ENCODE data around the gene PSMB3. TPM values are rescaled to one million over a fixed set of nuclear protein-coding genes. Genes with fewer than 3 reads are reported as not detected.

PSMB3 gene
- total and polyA plus RNA-seq, 9 of the 15 experiments (the other 6 are each of a cell fraction or from before 2014, with no cell fraction given), result 460 to 2,775 (median 574) TPM

DNA sequence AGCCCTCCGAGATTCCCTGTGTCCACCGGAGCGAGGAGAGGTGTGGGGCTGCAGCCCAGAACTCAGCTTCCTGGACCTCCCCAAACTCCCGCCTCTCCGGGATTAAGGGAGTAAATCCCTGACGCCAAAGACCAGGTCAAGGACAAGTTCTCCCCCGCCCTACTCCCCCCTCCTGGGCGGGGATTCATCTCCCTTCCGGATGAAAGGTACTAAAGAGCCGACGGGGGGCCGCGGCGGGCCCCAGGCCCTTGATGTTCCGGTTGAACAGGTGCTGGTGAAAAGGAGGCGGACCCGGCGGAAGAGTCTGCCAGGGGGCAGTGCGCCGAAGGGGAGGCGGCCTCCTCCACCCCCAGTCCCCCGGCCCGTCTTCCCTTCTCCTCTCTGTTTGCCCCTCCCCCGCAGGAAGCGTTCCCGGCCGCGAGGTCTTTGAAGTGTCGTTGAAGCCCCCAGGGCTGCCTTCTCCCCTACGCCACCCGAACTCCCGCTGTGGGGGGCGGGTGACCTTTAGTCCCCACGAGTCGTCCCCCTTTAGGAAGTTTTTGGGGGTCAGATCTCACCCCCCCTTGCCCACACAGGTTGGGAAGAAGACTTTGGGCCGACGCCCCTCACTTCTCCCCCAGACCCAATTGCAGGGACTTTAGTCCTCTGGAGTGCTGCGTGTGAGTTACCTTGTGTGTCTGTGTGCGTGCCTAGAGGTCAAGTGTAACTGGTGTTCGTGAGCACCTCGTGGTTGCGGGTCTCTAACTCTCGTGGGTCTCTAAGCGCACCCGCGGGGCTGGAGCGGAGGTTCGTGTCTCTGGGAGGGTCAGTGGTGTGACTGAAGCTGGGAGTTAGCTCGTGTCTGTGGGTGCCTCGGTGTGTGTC, 48.6 kb upstream of the PSMB3 start (continued):
- TF ChIP-seq, protein P1, sequence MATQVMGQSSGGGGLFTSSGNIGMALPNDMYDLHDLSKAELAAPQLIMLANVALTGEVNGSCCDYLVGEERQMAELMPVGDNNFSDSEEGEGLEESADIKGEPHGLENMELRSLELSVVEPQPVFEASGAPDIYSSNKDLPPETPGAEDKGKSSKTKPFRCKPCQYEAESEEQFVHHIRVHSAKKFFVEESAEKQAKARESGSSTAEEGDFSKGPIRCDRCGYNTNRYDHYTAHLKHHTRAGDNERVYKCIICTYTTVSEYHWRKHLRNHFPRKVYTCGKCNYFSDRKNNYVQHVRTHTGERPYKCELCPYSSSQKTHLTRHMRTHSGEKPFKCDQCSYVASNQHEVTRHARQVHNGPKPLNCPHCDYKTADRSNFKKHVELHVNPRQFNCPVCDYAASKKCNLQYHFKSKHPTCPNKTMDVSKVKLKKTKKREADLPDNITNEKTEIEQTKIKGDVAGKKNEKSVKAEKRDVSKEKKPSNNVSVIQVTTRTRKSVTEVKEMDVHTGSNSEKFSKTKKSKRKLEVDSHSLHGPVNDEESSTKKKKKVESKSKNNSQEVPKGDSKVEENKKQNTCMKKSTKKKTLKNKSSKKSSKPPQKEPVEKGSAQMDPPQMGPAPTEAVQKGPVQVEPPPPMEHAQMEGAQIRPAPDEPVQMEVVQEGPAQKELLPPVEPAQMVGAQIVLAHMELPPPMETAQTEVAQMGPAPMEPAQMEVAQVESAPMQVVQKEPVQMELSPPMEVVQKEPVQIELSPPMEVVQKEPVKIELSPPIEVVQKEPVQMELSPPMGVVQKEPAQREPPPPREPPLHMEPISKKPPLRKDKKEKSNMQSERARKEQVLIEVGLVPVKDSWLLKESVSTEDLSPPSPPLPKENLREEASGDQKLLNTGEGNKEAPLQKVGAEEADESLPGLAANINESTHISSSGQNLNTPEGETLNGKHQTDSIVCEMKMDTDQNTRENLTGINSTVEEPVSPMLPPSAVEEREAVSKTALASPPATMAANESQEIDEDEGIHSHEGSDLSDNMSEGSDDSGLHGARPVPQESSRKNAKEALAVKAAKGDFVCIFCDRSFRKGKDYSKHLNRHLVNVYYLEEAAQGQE (IDR thresholded peaks at IDR 0.05; ENCODE audit: borderline replicate concordance), result peak; percentile 3; the same call in 1 of the 2 replicates
- TF ChIP-seq, protein P1 (CRISPR knock-in tag; IDR thresholded peaks at IDR 0.05; ENCODE audit: low read depth), result no peak; the same call in 1 of the 2 replicates
- TF ChIP-seq, protein P2, sequence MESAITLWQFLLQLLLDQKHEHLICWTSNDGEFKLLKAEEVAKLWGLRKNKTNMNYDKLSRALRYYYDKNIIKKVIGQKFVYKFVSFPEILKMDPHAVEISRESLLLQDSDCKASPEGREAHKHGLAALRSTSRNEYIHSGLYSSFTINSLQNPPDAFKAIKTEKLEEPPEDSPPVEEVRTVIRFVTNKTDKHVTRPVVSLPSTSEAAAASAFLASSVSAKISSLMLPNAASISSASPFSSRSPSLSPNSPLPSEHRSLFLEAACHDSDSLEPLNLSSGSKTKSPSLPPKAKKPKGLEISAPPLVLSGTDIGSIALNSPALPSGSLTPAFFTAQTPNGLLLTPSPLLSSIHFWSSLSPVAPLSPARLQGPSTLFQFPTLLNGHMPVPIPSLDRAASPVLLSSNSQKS (CRISPR knock-in tag; IDR thresholded peaks at IDR 0.05), result no peak
- TF ChIP-seq SMAD1 (IDR thresholded peaks at IDR 0.05; ENCODE audit: low read depth, low read length, partially characterized antibody) (peak; percentile 75), ZNF583 (CRISPR knock-in tag; IDR thresholded peaks at IDR 0.05) (no peak), MTA3 (IDR thresholded peaks at IDR 0.05; ENCODE audit: borderline replicate concordance) (peak; percentile 46; the same call in 1 of the 2 replicates), ESRRA (IDR thresholded peaks at IDR 0.05; ENCODE audit: borderline replicate concordance, low read depth) (peak; percentile 95), SRSF3 (IDR thresholded peaks at IDR 0.05; ENCODE audit: insufficient read depth, low read length) (0 out of 2 replicates have a peak, but pooled peaks have one; percentile 20), ATF7 (IDR thresholded peaks at IDR 0.05) (peak; percentile 42; the same call in 1 of the 2 replicates)
- TF ChIP-seq, protein P3, sequence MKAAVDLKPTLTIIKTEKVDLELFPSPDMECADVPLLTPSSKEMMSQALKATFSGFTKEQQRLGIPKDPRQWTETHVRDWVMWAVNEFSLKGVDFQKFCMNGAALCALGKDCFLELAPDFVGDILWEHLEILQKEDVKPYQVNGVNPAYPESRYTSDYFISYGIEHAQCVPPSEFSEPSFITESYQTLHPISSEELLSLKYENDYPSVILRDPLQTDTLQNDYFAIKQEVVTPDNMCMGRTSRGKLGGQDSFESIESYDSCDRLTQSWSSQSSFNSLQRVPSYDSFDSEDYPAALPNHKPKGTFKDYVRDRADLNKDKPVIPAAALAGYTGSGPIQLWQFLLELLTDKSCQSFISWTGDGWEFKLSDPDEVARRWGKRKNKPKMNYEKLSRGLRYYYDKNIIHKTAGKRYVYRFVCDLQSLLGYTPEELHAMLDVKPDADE (conservative IDR thresholded peaks at IDR 0.05; ENCODE audit: control insufficient read depth, low read depth, low read length), result peak; percentile 57
- TF ChIP-seq, protein P4, sequence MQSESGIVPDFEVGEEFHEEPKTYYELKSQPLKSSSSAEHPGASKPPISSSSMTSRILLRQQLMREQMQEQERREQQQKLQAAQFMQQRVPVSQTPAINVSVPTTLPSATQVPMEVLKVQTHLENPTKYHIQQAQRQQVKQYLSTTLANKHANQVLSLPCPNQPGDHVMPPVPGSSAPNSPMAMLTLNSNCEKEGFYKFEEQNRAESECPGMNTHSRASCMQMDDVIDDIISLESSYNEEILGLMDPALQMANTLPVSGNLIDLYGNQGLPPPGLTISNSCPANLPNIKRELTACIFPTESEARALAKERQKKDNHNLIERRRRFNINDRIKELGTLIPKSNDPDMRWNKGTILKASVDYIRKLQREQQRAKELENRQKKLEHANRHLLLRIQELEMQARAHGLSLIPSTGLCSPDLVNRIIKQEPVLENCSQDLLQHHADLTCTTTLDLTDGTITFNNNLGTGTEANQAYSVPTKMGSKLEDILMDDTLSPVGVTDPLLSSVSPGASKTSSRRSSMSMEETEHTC (IDR thresholded peaks at IDR 0.05), result no peak
- TF ChIP-seq, protein P5, sequence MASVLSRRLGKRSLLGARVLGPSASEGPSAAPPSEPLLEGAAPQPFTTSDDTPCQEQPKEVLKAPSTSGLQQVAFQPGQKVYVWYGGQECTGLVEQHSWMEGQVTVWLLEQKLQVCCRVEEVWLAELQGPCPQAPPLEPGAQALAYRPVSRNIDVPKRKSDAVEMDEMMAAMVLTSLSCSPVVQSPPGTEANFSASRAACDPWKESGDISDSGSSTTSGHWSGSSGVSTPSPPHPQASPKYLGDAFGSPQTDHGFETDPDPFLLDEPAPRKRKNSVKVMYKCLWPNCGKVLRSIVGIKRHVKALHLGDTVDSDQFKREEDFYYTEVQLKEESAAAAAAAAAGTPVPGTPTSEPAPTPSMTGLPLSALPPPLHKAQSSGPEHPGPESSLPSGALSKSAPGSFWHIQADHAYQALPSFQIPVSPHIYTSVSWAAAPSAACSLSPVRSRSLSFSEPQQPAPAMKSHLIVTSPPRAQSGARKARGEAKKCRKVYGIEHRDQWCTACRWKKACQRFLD (CRISPR knock-in tag; IDR thresholded peaks at IDR 0.05), result peak; percentile 39; the same call in 1 of the 2 replicates

Data from K562 (cell line).